Left lung (tissue), 10 donors: ENCODE data around the gene DSE. TPM values are rescaled to one million over a fixed set of nuclear protein-coding genes. Genes with fewer than 3 reads are reported as not detected.

Experiments used
- ATAC-seq: fragments of 200-7000 bp; cut with Tn5 transposase; one replicate; pipeline ENCODE4 v1.9.1; 2020; ENCODE audit warnings: moderate library complexity
- DNase-seq, 4 donors: peaks; one replicate each; pipeline ENCODE4 v3.0.0-alpha.2; 2013 to 2020
- H3K27ac ChIP-seq, 2 donors: fragments of 200-600 bp; sonication (generic) in 1 of 2; one replicate each; pipeline versions ENCODE4 v1.5.0 to v1.8.0; 2020 to 2021
- H3K27me3 ChIP-seq, 2 donors: fragments of 200-600 bp; sonication (generic) in 1 of 2; one replicate each; pipeline versions ENCODE4 v1.5.0 to v1.8.0; 2020 to 2021
- H3K36me3 ChIP-seq, 2 donors: fragments of 200-600 bp; sonication (generic) in 1 of 2; one replicate each; pipeline versions ENCODE4 v1.5.0 to v1.8.0; 2020 to 2021
- H3K4me1 ChIP-seq, 2 donors: fragments of 200-600 bp; one replicate each; pipeline ENCODE4 v1.8.0; 2021
- H3K4me3 ChIP-seq, 2 donors: fragments of 200-600 bp; sonication (generic) in 1 of 2; one replicate each; pipeline versions ENCODE4 v1.5.0 to v1.8.0; 2020 to 2021; ENCODE audit warnings: mild to moderate bottlenecking in 1 of 2
- H3K9me3 ChIP-seq, 2 donors: fragments of 200-600 bp; sonication (generic) in 1 of 2; one replicate each; pipeline versions ENCODE4 v1.5.0 to v1.8.0; 2020 to 2021
- CTCF ChIP-seq, 2 donors: fragments of 200-600 bp; sonication (generic) in 1 of 2; IDR thresholded peaks; one replicate each; pipeline versions ENCODE4 v1.5.0 to v1.8.0; 2021; ENCODE audit warnings: antibody characterized with exemption in 2 of 2
- intact Hi-C, 2 donors: fragments of 100-400 bp; cut with DNase I; formaldehyde crosslinking; loops; one replicate each; pipeline versions ENCODE4 v1.11.2 to v1.14.2; 2022
- polyA plus RNA-seq, 6 donors: library from polyadenylated mRNA; unstranded; fragments of 120-200 nt; gene quantifications; one replicate each; pipeline ENCODE4 v1.2.1, GENCODE V29; 2013; ENCODE audit not compliant: insufficient read length in 6 of 6
- total RNA-seq, 2 donors: library from RNA; stranded (reverse); fragmentation: NEBNext Ultra II Directional; extraction: Animal tissue kit (Norgen Biotek cat#: 25700); gene quantifications; one replicate each; pipeline ENCODE4 v1.2.1, GENCODE V29; 2021
- donor health status: DM: no; HTN: yes; CAD: no.
- donor health status: DM: no; HTN: no; CAD: no.

Gene DSE
- total and polyA plus RNA-seq, 8 donors: 39.7 to 85.6 (median 51.0) TPM

DNA sequence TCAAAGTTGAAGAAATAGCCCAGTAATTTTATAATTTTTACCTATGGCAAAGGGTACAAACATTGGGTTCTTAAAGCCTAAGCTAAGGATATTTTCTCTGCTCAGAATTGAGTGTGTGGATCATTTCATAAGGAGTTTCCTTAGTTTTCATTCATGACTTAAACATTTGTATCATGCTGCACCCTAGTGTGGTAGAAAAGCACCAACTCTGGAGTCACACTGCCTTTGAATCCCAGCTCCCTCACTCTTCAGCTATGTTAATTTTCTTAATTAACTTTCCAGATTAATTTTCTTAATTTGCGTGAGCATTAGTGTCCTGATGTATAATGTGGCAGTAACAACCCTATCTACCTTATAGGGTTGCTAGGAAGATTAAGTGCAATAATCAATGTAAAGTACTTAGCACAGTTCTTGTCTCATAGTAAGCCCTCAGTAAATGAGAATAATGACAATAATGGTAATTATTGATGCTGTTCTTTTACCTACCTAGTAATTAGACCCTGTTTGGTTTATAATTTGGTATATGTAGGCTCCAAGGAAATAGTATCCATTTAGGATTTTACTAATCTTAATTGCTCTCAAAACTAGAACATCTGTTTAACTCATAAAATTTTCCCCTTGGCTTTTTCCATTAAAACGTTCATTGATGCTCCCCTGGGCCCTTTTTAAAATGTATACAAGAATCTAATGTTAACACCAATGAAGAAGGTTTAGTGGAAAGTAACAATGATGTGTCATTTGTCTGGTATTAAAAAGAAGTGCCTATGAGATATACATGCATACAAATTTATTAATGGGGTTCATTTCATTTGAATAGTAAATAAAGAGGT lies 31.6 kb downstream of the DSE start:
- H3K27ac ChIP-seq: no peak overlapping the region
- ATAC-seq (no peak), DNase-seq (no peak)
- intact Hi-C loops: no loop called here
- no peaks in the 10 kb centered on the region for H3K27me3 ChIP-seq
- no peak for TF ChIP-seq CTCF (IDR thresholded peaks at IDR 0.05)
- no peaks in the 10 kb centered on the region for H3K9me3 ChIP-seq
- H3K4me1 ChIP-seq: peaks cover 12 to 39% of the 10 kb centered on the region in 2 donors
- peaks cover 0 to 12% of the 10 kb centered on the region in 2 donors for H3K36me3 ChIP-seq
- H3K4me3 ChIP-seq: no peak overlapping the region

DNA sequence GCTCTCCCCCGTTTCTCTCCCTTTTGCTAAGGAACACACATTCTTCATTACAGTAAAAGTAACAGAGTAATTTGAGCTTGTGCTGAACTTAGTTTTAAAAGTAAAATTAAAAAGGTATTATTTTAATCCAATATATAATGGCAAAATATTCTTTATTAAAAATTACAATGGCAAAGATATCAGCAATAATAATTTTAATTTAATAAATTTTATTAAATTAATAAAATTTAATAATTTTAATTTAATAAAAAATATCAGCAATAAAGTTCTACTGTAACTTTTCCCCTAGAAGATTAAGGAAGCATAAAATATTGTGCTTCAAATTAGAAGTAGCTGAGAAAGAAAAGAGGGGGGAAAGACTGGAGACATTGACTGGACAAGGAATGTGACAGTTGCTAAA lies 32.5 kb downstream of the DSE start:
- no peak for TF ChIP-seq CTCF (IDR thresholded peaks at IDR 0.05)
- Histone ChIP-seq H3K4me1 (peaks cover 10 to 31% of the 10 kb centered on the region in 2 donors), H3K27ac (no peak overlapping the region), H3K9me3 (no peaks in the 10 kb centered on the region), H3K4me3 (no peak overlapping the region), H3K27me3 (no peaks in the 10 kb centered on the region), H3K36me3 (peaks cover 0 to 12% of the 10 kb centered on the region in 2 donors)
- no peak for ATAC-seq
- no peak for DNase-seq
- intact Hi-C loops: no loop called here

- Histone ChIP-seq H3K4me1 (peaks cover 7 to 19% of the 10 kb centered on the region in 2 donors), H3K27me3 (no peaks in the 10 kb centered on the region), H3K9me3 (no peaks in the 10 kb centered on the region), H3K36me3 (peaks cover 0 to 5% of the 10 kb centered on the region in 2 donors), H3K4me3 (no peak overlapping the region), H3K27ac (peak overlapping the region; percentile 50 to 53)
- ATAC-seq: no peak
- DNase-seq: peak in 1 of 4 donors; percentile 46
- intact Hi-C loops: no loop called here
- no peak for TF ChIP-seq CTCF (IDR thresholded peaks at IDR 0.05)
Measured at GRCh38 chr6:116404696-116405095, 33.9 kb downstream of the DSE start.

DNA sequence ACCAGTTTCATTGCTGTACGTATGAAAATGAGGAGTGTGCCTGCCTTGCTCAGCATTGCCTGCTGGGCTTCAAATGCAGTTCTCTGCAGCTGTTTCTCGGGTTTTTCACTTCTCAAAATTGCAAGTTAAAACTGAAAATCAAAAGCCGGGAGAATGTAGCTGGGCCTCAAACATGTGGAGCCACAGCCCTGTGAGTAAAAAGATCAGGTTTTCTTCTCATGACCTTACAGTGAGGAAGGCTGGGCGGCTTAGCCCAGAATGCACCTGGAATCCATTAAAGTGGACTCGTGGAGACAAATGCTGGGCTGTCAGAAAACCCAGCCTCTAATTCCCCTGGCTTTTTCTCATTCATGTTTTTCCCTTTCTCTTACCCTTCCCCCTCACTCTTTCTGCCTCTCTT lies 34.4 kb downstream of the DSE start:
- Histone ChIP-seq H3K9me3 (no peaks in the 10 kb centered on the region), H3K4me1 (peaks cover 7 to 19% of the 10 kb centered on the region in 2 donors), H3K4me3 (no peak overlapping the region), H3K27ac (peak overlapping the region; percentile 50 to 53), H3K27me3 (no peaks in the 10 kb centered on the region), H3K36me3 (peaks cover 0 to under 1% of the 10 kb centered on the region in 2 donors)
- DNase-seq: peak in 1 of 4 donors; percentile 44
- ATAC-seq: peak; percentile 45
- intact Hi-C loops: no loop called here
- no peak for TF ChIP-seq CTCF (IDR thresholded peaks at IDR 0.05)

DNA sequence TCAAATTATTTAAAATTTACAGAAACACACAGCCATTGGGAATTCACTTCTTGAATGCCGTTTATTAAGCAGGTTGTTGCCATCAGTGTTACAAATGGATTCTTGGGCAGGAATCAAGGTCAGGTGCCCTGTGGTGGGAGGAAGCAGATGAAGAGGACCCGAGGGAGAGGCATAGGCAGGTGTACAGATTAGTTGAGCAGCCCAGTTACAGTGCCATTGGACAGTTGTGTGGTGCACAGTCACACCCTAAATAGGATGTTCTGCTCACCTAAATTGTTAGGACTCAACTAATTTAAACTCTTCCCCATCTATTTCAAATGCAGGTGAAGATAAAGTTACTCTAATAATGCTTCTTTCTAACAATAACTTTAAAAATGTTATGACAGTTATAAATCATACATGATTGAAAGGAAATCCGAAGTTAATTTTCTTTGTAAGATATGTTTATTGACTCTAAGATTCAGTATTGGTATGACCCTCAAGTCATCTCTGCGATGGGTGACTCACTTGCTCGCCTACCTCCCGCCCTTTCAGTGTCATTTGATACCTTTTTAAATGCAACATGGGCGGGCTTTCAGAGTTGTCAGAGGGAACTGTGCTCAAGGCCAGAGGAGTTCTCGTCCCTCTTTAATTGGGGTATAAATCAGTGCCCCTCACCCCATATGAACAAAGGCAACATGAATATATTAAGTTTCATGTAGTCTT lies 35.1 kb downstream of the DSE start:
- peak overlapping the region; percentile 50 to 53 for H3K27ac ChIP-seq
- intact Hi-C loops: no loop called here
- peak; percentile 25 for ATAC-seq

More for the DNA sequence above, 35.1 kb downstream of the DSE start:
- DNase-seq: no peak
- TF ChIP-seq CTCF (IDR thresholded peaks at IDR 0.05): no peak
- no peaks in the 10 kb centered on the region for H3K36me3 ChIP-seq
- peaks cover 7 to 21% of the 10 kb centered on the region in 2 donors for H3K4me1 ChIP-seq
- H3K4me3 ChIP-seq: no peak overlapping the region
- no peaks in the 10 kb centered on the region for H3K27me3 ChIP-seq
- H3K9me3 ChIP-seq: no peaks in the 10 kb centered on the region
